Muscle of back (tissue), 11 donors: ENCODE data around the gene TCHP. TPM values are rescaled to one million over a fixed set of nuclear protein-coding genes. Genes with fewer than 3 reads are reported as not detected.
A peak's percentile ranks its signal among the peaks of the same experiment; 100 is the strongest.
"Not testable (repeated sequence)": the region's sequence is repeated elsewhere in the genome, so short reads cannot be mapped to it uniquely, and the experiment has no call there.

Experiments used
- DNase-seq, 3 donors: peaks; one replicate each; pipeline versions ENCODE4 v3.0.0 to v3.0.0-alpha.2; 2013
- polyA plus RNA-seq, 10 donors: library from polyadenylated mRNA; unstranded; fragments of 120-200 nt; gene quantifications; one replicate each; pipeline ENCODE4 v1.2.1, GENCODE V29; 2013; ENCODE audit not compliant: insufficient read length in 10 of 10

TCHP gene
- polyA plus RNA-seq, 10 donors: 13.6 to 24.7 (median 20.2) TPM

DNA sequence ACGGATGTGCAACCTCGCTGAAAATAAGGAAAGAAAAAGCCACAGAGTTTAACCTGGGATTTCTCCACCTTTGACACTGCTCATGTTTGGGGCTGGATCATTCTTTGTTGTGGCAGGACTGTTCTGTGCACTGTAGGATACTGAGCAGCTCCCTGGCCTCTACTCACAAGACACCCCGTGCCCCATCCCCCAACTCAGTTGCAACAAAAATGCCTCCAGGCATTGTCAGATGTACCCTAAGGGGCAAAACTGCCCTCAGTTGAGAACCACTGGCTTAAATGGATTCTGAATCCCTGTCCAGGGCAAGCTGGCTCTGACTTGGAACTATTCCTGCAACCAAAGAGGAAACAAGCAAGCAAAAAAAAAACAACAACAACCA, 21.8 kb upstream of the TCHP start:
- no peak for DNase-seq

DNA sequence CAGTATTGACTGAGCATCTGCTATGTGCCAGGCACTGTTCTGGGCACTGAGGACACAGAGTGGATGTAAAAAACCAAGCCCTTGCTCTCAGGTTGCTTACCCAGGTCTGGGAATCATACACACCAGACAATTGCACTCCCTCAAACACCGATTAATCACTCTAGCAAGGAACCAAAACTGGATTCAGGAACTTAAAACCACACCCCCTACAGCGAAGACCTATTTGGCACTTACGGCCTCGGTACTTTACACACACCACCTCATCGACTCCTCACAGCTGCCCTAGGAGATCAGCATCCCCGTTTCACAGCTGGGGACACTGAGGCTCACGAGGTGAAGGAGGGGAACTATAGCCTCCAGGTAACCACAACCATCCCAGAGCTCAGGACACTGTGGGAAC, 21.3 kb upstream of the TCHP start:
- no peak for DNase-seq

DNA sequence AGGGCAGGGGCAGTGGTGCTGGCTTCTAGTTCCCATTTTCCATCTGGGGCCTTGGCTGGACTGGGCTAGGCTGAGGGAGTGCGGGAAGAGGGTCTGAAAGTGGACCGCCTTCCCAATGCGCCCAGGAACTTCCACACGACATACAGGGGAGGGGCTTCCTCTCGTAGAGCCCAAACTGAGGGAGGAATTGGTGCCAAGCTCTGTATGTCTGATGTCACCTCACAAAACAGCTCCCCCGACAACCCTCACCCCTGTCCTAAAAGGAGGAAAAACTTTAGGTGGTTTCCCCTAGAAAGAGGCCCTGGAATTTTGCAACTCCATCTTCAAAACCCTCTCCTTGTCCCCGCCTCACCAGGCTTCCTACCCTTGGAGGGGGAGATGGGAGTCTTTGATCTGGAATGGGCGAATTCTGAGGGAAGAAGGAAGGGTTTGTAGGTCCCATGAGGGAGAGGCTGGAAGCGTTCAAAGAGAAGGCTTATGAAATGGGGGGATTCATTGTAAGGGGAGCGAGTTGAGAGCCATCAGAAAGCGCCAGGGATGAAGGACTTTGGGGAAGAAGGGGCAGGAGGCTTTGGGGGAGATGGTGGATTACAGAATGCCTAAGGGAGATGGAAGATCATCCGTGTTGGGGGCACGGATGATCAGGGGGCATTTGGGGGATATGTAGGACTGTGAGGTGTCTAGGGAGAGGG, 20.6 kb upstream of the TCHP start:
- DNase-seq: peak in 2 of 3 donors; percentile 36 to 72

DNA sequence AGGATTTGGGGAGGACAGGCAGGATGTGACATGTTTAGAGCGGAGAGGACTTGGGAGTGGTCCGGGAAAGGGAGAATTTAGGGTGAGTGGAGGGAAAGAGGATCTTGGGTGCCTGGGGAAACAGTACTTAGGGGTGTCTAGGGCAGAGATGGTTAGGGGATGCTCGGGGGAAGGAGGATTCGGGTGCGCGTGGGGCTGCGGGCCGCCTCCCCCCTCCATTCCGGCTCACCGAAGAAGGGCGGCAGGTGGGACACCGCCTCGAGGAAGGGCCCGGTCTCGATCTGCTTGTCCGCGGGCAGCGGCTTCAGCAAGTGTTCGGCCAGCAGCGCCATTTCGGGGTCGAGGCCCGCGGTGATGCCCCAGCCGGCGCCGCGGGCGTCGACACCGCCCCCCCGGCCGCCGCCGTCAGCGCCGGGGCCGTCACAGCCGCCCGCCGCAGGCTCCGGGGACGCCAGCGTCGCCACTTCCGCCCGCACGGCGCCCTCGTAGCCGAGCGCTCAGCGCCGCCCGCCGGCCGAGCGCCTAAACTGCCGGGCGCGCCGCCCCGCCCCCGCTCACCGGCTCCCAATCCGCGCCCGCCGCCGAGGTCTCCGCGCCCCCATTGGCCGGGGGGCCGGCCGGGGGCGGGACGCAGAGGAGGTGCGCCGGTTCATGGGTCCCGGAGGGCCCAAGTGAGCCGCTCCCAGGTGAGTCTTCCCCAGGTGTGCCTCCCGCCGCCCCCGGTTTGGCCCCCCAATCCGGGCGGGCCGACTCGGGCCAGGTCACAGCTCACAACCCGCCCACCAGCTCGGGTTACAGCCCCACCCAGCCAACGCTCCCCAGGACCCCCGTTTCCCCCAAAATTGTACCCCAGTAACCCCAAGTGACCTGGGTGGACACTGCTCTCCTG, 19.8 kb upstream of the TCHP start, which contains the start of gene GLTP:
GLTP (minus strand) TSS at position 499 of the 889 bp plus-strand sequence; CDS start at position 332, 167 bp downstream.
- peak; percentile 86 to 94 (median 92) for DNase-seq

DNA sequence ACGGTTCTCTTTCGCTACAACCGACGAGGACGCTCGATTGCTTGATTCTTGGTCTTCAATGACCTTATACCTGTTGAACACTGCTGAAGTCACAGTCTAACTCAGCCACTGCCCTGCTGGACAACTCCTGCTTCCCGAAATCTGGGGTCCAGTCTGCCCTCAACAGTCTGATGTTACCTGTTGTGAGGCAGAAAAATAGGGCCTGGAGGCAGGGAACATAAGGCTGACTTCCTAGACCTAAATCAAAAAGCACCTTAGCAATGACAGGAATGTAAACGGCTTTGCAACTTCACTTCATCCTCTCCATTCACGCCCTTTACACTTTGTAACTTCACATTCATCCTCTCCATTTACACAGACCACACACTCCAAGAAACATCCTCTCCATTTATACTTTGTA, 19.1 kb upstream of the TCHP start:
- no peak for DNase-seq

DNA sequence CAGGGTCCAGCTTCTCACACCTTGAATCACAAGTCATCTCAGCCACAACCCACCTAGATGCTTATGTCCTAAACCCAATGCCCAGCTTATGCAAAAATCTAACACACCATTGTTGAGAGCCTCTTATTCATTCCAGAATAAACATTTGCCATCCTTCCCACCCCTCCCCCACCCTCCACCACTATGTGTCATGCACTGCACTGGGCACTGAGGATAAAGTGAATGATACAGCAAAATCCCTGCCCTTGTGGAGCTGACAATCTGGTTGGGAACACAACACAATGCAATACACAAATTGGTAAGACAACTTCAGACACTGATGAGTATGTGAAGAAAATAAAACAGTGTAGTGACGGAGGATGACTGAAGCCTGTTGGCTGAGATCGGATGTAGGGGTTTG, 18.3 kb upstream of the TCHP start:
- no peak for DNase-seq

DNA sequence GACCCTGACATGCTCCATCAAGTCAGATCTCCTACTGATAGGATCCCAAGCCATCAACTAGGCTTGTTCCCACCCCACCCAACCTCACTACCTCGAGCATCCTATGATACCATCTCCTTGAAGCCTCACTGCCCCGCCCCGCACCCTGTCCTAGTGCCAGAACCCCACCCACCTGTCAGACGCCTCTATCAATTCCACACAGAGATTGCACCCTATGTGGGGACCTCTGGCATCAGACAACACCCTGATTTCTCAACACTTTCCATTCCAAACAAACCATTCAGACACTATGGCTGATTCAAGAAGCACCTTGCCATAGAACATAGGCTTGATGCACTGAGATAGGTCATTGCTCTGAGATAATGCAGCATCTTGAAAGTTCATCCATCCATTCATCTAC, 16.6 kb upstream of the TCHP start:
- DNase-seq: no peak

DNA sequence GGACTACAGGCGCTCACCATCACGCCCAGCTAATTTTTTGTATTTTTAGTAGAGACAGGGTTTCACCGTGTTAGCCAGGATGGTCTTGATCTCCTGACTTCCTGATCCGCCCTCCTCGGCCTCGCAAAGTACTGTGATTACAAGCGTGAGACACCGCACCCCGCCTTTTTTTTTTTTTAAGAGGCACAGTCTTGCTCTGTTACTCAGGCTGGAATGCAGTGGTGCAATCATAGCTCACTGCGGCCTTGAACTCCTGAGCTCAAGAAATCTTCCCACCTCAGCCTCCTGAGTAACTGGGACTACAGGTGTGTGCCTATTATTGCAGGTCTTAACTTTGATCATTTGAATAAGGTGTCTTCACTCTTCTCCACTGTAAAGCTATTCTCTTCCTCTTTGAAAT, 14.5 kb upstream of the TCHP start:
- DNase-seq: no peak

DNA sequence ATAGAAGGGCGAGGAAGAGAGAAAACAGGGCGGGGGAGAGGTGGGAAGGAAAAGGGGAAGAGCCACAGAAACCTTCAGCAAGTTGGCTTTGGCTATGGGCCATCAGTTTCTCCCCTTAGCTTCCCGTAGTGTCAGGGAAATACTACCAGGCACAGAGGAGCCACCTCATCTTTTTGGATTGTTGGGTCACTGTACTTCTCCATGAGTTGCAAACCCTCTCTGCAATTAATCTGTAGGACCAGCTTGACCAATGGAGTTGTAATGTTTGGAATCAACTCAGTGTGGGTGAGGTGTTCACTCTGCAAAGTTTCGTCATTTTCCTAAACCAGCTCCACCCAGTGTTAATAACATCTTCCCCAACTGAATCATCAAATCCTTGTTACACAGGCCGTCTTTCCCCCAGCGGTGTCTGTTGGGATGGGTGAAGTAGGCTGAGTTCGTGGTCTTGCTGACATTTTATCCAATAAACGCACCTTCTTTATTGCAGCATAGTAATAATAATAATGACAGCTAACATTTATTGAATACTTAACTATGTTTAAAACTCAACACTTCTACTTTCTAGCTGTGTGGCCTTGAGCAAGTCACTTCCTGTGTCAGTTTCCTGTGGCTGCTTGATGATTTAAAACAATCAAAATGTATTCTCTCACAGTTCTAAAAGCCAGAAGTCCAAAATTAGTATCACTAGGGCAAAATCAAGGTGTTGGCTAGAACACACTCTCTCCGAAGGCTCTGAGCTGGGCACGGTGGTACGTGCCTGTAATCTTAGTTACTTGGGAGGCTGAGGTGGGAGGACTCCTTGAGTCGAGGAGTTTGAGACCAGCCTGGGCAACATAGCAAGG, 11.7 kb upstream of the TCHP start:
- DNase-seq: peak in 1 of 3 donors; percentile 85

DNA sequence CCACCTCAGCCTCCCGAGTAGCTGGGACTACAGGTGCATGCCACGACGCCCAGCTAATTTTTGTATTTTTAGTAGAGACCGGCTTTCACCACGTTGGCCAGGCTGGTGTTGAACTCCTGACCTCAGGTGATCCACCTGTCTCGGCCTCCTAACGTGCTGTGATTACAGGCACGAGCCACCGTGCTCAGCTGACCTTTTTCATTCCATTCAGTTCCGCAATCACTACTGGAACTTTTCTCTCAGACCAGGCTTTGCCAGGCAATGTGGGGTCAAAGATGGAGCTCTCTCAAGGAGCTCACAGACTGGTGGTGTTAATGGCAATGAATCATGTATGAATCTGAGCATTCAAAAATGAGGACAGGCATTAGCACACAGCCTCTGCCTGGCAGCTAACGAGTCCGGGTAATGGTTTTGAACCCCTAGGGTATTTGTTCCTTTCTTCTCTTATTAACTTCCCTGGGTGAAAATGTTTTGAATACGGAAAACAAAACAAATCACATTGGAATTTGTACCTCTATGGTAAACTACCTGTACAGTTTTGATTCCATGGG, 9.4 kb upstream of the TCHP start:
- DNase-seq: no peak

DNA sequence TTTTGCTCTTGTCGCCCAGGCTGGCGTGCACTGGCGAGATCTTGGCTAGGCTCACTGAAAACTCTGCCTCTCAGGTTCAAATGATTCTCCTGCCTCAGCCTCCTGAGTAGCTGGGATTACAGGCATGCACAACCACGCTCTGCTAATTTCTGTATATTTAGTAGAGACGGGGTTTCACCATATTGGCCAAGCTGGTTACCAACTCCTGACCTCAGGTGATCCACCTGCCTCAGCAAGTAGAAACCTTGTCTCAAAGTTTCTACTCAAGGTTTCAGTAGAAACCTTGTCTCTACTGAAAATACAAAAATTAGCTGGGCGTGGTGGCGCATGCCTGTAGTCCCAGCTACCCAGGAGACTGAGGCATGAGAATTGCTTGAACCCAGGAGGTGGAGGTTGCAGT, 8.3 kb upstream of the TCHP start:
- DNase-seq: not testable (repeated sequence)

DNA sequence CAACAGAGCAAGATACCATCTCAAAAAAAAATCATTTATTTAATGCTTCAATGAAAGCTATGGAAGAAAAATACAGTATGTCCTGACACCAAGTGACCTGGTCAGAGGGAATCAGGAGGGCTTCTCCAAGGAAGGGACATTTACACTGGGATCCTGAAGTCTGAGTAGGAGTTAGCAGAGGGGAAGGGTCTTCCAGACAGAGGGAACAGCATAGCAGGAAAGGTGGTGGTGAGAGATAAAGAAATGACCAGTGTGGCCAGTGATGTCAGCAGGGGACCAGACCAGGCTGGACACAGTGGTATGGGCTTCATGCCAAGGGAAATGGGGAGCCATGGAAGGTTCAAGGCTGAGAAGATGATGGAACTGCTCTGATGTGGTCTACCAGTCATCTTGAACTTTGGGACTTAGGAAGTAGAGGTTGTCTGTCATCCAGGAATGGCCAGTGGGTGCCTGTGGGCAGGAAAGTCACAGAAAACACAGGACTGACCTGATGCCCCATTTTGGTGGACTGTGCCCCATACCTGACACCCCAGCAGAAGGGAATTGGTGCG, 7.8 kb upstream of the TCHP start:
- DNase-seq: no peak

DNA sequence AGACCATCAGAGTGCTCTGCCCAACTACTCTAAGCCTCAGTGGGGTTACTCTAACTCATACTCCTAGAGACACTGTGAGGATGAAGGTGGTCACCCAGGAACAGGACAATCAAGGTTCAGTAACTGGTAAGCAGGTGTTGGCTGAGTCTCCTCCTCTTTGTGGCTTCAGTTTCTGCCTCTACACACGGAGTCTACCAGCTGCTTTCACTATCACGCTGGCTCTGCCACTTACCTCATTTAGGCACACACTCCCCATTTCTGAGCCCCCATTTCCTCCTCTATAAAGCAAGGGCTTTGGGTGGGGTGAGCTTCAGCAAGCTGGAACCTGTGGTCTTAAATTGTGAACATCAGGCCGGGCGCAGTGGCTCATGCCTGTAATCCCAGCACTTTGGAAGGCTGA, 7.3 kb upstream of the TCHP start:
- DNase-seq: no peak

DNA sequence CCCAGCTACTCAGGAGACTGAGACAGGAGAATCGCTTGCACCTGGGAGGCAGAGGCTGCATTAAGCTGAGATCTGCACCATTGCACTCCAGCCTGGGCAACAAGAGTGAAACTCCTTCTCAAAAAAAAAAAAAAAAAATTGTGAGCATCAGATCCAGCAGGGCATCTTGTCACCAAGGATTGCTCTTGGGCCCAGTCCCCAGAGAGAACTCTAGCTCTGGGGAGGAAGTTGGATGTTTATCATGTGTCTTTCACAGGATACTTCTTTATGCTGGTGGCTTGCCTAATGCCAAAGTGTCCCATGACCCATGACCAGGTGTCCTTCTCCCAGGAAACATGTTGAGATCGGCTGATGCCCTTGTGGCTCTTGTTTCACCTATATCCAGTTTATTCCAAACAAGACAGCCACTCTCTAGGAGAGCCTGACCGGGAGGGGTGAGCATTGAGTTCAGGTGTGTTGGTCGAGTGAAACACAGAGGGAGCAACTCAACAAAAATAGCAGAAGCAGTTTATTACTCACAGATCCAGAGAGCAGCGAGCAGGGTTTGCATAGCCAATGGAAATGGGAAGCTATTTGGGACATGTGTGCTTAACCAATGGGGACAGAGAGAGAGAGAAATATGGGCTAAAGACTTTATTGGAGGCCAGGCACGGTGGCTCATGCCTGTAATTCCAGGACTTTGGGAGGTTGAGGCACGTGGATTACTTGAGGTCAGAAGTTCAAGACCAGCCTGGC, 6.6 kb upstream of the TCHP start:
- no peak for DNase-seq

DNA sequence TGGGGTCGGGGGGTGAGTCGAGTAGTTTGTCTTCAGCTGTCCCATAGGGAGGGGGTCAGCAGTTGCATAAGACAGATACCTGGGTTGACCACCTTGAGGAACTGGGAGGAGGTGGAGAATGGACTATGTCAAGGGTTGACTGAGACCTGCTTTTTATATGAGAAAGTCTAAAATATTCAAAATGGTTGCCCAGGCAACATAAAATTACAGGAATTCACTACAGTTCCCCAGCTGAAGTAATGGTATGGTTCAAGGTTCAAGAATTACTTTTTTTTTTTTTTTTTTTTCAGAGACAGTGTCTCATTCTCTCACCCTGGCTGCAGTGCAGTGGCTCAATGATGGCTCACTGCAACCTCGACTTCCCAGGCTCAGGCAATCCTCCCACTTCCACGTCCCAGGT, 5.1 kb upstream of the TCHP start:
- DNase-seq: no peak

DNA sequence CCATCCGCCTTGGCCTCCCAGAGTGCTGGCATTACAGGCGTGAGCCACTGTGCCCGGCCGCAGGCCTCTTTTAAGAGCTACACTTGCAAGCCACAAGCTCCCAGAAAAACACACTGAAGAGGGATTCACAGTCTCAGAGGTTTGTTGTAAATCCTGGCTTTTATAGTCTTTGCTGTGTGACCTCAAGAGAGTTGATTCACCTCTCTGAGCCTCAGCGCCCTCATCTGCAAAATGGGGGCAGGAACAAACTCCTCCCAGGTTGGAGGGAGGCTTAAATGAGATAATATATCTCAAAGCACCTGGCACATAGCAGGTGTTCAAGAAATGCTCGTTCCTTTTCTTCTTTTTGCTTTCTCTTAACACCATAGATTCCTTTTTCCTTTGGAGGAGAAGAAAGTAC, 3.9 kb upstream of the TCHP start:
- no peak for DNase-seq

DNA sequence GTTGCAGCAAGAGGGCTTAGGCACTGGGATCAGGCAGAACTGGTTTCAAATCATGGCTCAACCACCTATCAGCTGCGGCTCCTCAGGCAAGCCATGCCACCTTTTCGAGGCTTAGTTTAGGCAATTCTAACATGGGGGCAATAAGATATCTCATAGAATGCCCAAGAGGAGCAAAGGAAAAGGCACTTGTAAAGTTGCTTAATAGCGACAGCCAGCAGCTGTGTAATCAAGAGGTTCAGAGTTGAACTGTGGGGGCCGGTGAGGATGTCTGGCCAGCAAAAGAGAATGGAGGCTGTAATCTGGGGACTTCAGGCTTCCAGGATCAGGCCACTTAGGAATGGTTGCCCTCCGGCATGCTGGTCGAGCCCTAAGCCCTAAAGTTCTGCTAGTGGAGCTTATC, 3.0 kb upstream of the TCHP start:
- no peak for DNase-seq

DNA sequence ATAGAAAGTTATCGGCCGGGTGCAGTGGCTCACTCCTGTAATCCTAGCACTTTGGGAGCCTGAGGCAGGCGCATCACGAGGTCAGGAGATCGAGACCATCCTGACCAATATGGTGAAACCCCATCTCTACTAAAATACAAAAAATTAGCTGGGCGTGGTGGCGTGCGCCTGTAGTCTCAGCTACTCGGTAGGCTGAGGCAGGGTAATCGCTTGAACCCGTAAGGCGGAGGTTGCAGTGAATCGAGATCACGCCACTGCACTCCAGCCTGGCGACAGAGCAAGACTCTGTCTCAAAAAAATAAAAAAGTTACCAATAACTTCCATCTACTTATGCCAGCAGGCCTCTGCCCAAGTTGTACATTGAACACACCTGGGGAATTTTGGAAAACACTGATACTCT, 729 bp upstream of the TCHP start:
- not testable (repeated sequence) for DNase-seq

DNA sequence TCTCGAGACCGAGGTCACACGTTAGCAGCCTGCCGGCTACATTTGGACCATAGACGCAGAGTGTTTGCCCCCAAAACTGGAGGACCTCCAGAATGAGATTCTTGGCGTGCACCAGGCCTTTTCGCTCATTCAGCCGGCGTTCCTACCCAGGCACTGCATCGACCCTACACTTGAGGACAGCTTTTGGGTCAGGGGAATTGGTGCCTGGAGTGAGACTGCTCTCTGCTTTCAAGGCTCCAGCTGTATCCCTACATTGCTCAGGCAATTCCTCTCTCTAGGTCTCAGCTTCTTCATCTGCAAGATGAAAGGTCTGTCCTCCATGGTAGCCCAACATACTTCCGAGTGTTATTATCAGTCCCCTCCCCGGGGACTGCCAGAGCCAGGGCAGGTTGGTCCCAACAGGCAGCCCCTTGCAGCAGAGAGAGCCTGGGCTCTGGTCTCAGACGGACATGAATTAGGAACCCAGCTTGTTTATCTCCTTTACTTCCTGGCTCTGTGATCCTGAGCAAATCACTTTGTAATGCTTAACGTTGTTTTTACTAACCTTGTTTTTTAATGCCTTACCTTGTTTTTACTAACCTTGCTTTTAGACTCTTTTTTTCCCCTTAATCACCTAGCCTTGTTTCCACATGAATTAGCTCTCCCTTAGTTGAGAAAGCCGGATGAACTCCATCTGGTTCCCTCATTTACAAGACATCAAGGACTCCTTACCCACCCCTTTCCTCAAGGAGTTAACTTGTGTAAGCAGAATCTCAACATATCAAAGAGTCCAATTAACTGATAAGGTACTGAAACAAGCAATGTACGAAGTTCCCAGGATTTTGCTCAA, 892 bp downstream of the TCHP start:
- no peak for DNase-seq

DNA sequence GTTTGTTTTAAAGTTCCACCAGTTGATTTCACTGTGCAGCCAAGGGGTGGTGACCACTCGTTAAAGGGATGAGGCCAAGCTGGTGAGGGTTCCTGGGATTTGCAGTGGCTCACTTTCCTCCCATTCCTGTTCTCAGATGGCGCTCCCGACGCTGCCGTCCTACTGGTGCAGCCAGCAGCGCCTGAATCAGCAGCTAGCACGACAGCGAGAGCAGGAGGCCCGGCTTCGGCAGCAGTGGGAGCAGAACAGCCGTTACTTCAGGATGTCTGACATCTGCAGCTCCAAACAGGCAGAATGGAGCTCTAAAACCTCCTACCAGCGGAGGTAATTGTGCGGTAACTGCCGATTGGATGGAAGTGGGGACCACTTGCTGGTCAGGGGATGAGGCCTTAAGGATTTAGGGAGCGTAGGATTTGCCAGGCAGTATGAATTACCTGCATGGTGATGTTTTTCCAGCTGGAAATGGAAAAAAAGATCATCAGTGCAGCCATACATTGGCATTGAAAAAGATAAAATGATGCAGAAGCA, 2.9 kb downstream of the TCHP start:
- DNase-seq: no peak
